HepG2 (cell line): ENCODE results near the gene WWC1. TPM values are rescaled to one million over a fixed set of nuclear protein-coding genes. Genes with fewer than 3 reads are reported as not detected.
A peak's percentile ranks its signal among the peaks of the same experiment; 100 is the strongest.

Experiments
- ATF2 ChIP-seq: sonication (generic); formaldehyde crosslinking; IDR thresholded peaks from 2 replicates; pipeline ENCODE4 v1.4.0; 2020; ENCODE audit warnings: missing genetic modification reagents
- DMTF1 ChIP-seq: sonication (generic); formaldehyde crosslinking; IDR thresholded peaks from 2 replicates; pipeline ENCODE4 v1.4.0; 2020; ENCODE audit warnings: mild to moderate bottlenecking, missing genetic modification reagents
- ETV5 ChIP-seq: IDR thresholded peaks from 2 replicates; pipeline ENCODE4 v1.6.1; 2018; ENCODE audit warnings: missing biosample characterization, missing genetic modification reagents, inconsistent platforms, borderline replicate concordance
- FOSL1 ChIP-seq: sonication (generic); formaldehyde crosslinking; IDR thresholded peaks from 2 replicates; pipeline ENCODE4 v1.9.0; 2021; ENCODE audit warnings: missing genetic modification reagents, borderline replicate concordance
- FOXO1 ChIP-seq: sonication (generic); formaldehyde crosslinking; IDR thresholded peaks from 2 replicates; pipeline ENCODE4 v1.4.0; 2020; ENCODE audit warnings: missing genetic modification reagents
- FOXP4 ChIP-seq: sonication (generic); formaldehyde crosslinking; IDR thresholded peaks from 2 replicates; pipeline ENCODE4 v1.4.0; 2020; ENCODE audit warnings: missing genetic modification reagents
- GATA4 ChIP-seq: sonication (generic); IDR thresholded peaks from 2 replicates; pipeline ENCODE4 v1.6.1; 2016; ENCODE audit warnings: antibody characterized with exemption, low read depth, borderline replicate concordance
- HIC2 ChIP-seq: sonication (generic); formaldehyde crosslinking; IDR thresholded peaks from 2 replicates; pipeline ENCODE4 v1.9.0; 2022; ENCODE audit warnings: low read depth, missing genetic modification reagents
- PAXIP1 ChIP-seq: sonication (generic); formaldehyde crosslinking; conservative IDR thresholded peaks from 2 replicates; pipeline ENCODE4 v1.4.0; 2020; ENCODE audit warnings: mild to moderate bottlenecking, missing genetic modification reagents, moderate library complexity
- PPARG ChIP-seq: conservative IDR thresholded peaks from 2 replicates; pipeline ENCODE4 v1.6.1; 2016; ENCODE audit warnings: missing biosample characterization, missing genetic modification reagents
- SUZ12 ChIP-seq: fragments of 150-350 bp; IDR thresholded peaks from 2 replicates; pipeline ENCODE4 v1.6.1; 2014; ENCODE audit warnings: low read depth, low read length
- TCF12 ChIP-seq, 2 experiments: fragments of 450-650 bp in 1 of 2; sonication (generic) in 1 of 2; formaldehyde crosslinking in 1 of 2; IDR thresholded peaks; 2 replicates each; pipeline versions ENCODE4 v1.6.1 to v1.8.0; 2017 to 2022; ENCODE audit warnings: antibody characterized with exemption in 1 of 2, mild to moderate bottlenecking in 1 of 2, missing genetic modification reagents in 1 of 2, moderate library complexity in 1 of 2
- U2AF2 ChIP-seq: fragments of 200-400 bp; formaldehyde crosslinking; IDR thresholded peaks from 2 replicates; pipeline ENCODE4 v1.6.1; 2017; ENCODE audit warnings: low read depth, mild to moderate bottlenecking, low read length
- ZBTB20 ChIP-seq: sonication (generic); formaldehyde crosslinking; IDR thresholded peaks from 2 replicates; pipeline ENCODE4 v1.8.1; 2023; ENCODE audit warnings: missing genetic modification reagents, low read depth, mild to moderate bottlenecking, borderline replicate concordance
- ZMYM4 ChIP-seq: sonication (generic); formaldehyde crosslinking; IDR thresholded peaks from 2 replicates; pipeline ENCODE4 v1.8.1; 2023; ENCODE audit warnings: mild to moderate bottlenecking, missing genetic modification reagents
- ZNF138 ChIP-seq: sonication (generic); formaldehyde crosslinking; IDR thresholded peaks from 2 replicates; pipeline ENCODE4 v1.5.0; 2020; ENCODE audit warnings: mild to moderate bottlenecking, low read depth, missing genetic modification reagents
- ZNF317 ChIP-seq: sonication (generic); formaldehyde crosslinking; IDR thresholded peaks from 2 replicates; pipeline ENCODE4 v1.5.0; 2020; ENCODE audit warnings: mild to moderate bottlenecking, missing genetic modification reagents
- polyA plus RNA-seq, 8 experiments: library from polyadenylated mRNA; depleted of rRNA in 3 of 8; stranded (reverse) in 7 of 8; unstranded in 1 of 8; fragments of >200 nt; fragmentation: Illumina TruSeq in 4 of 8; extraction: Trizol in 4 of 8; gene quantifications; 2 replicates each; pipeline versions ENCODE4 v1.2.1 to v1.2.3, GENCODE V29; 2011 to 2016; ENCODE audit warnings: low read depth in 4 of 8, missing spikeins in 1 of 8, mixed read lengths in 1 of 8; ENCODE audit not compliant: insufficient read depth in 1 of 8
- total RNA-seq, 5 experiments: library from RNA; depleted of rRNA; stranded (reverse); fragments of >200 nt; fragmentation: Illumina TruSeq; extraction: Trizol; gene quantifications; 2 replicates each; pipeline ENCODE4 v1.2.3, GENCODE V29; 2016; ENCODE audit warnings: low read depth in 1 of 5

WWC1 gene
- total and polyA plus RNA-seq, 2 of the 13 experiments (the other 11 are each of a cell fraction or from before 2014, with no cell fraction given): 8.3 to 17.9 TPM

GRCh38 chr5:168486136-168486879 lies 194.9 kb downstream of the WWC1 start, which contains the start of gene RARS1 (continued):
- TF ChIP-seq PAXIP1: peak; percentile 33
- TF ChIP-seq TCF12 (IDR thresholded peaks at IDR 0.05): no peak
- no peak for TF ChIP-seq TCF12 (CRISPR knock-in tag; IDR thresholded peaks at IDR 0.05)
- TF ChIP-seq ZNF317 (CRISPR knock-in tag): 0 out of 2 replicates have a peak, but pooled peaks have one; percentile 14
- TF ChIP-seq ZNF138 (CRISPR knock-in tag): peak; percentile 93
- peak; percentile 46; the same call in 1 of the 2 replicates for TF ChIP-seq PPARG (CRISPR knock-in tag)
- 0 out of 2 replicates have a peak, but pooled peaks have one; percentile 10 for TF ChIP-seq FOSL1 (CRISPR knock-in tag)
- peak; percentile 58; the same call in 1 of the 2 replicates for TF ChIP-seq FOXP4 (CRISPR knock-in tag)
- peak; percentile 97 for TF ChIP-seq ZMYM4 (CRISPR knock-in tag)
- TF ChIP-seq GATA4: 0 out of 2 replicates have a peak, but pooled peaks have one; percentile 39
- TF ChIP-seq ATF2 (CRISPR knock-in tag): peak; percentile 89; the same call in 1 of the 2 replicates
- no peak for TF ChIP-seq U2AF2
- TF ChIP-seq FOXO1 (CRISPR knock-in tag): peak; percentile 67
- no peak for TF ChIP-seq DMTF1
- peak; percentile 79 for TF ChIP-seq ETV5 (CRISPR knock-in tag)
- peak; percentile 73 for TF ChIP-seq ZBTB20 (CRISPR knock-in tag)
- TF ChIP-seq SUZ12: no peak
- peak; percentile 39; the same call in 1 of the 2 replicates for TF ChIP-seq HIC2 (CRISPR knock-in tag)
